Measurements from ENCODE around the gene KLHL8. TPM values are rescaled to one million over a fixed set of nuclear protein-coding genes. Genes with fewer than 3 reads are reported as not detected.

KLHL8 gene
- total RNA-seq, 1 experiment from 2014 or later = 7.5 TPM

- Histone ChIP-seq H3K14ac (ENCODE audit: insufficient read depth, low read length) (no peak overlapping the region), H3K4me2 (ENCODE audit: insufficient read depth, insufficient read length, low read length) (no peak overlapping the region), H3K27ac (ENCODE audit: insufficient read length, low read depth, low read length) (no peak overlapping the region), H3K4me1 (ENCODE audit: insufficient read depth, low read length) (no peaks in the 10 kb centered on the region), H4K20me1 (ENCODE audit: control insufficient read depth, insufficient read depth, insufficient read length) (no peaks in the 10 kb centered on the region), H4K8ac (replicated peaks; ENCODE audit: insufficient read length, low read depth, low read length) (no peak overlapping the region), H3T11ph (ENCODE audit: low read length) (no peak overlapping the region), H3K27me3 (ENCODE audit: insufficient read depth, low read length) (no peaks in the 10 kb centered on the region), H4K5ac (ENCODE audit: insufficient read length, low read depth, low read length) (no peak overlapping the region), H3K9ac (ENCODE audit: extremely low read depth, insufficient read length, low read length) (no peak overlapping the region), H2BK120ac (ENCODE audit: low read depth, low read length, poor library complexity, severe bottlenecking) (no peak overlapping the region), H3K4ac (ENCODE audit: low read depth, low read length) (no peak overlapping the region), H2BK12ac (ENCODE audit: insufficient read length, low read depth, low read length) (no peak overlapping the region), H3K79me1 (ENCODE audit: insufficient read depth, low read depth, low read length, poor library complexity, severe bottlenecking) (no peaks in the 10 kb centered on the region), H3K18ac (ENCODE audit: insufficient read length, low read depth, low read length) (no peak overlapping the region), H3K79me2 (ENCODE audit: insufficient read depth, low read length) (no peaks in the 10 kb centered on the region), H3K23ac (ENCODE audit: insufficient read length, low read depth, low read length) (no peak overlapping the region), H2BK20ac (ENCODE audit: low read depth, low read length, poor library complexity, severe bottlenecking) (no peak overlapping the region), H3K9me3 (ENCODE audit: control insufficient read depth, low read depth, low read length) (no peaks in the 10 kb centered on the region), H2BK5ac (ENCODE audit: insufficient read length, low read length) (no peak overlapping the region), H3K56ac (ENCODE audit: insufficient read length, low read depth, low read length) (no peak overlapping the region), H2AK5ac (ENCODE audit: insufficient read length, low read length) (no peak overlapping the region), H4K91ac (ENCODE audit: insufficient read length, low read depth, low read length) (no peak overlapping the region), H2BK15ac (ENCODE audit: low read depth, low read length) (no peak overlapping the region), H3K23me2 (ENCODE audit: insufficient read length, low read depth, low read length, poor library complexity, severe bottlenecking) (no peaks in the 10 kb centered on the region), H2AFZ (ENCODE audit: low read length) (no peak overlapping the region)
- WGBS (ENCODE audit: extremely low coverage, insufficient read length, low lambda C conversion rate) = no CpG with 5 or more reads among the region's 1 CpG
- no peaks in the 10 kb centered on the region for H3K36me3 Mint-ChIP-seq (ENCODE audit: insufficient read depth in 1 of 3, low read depth in 3 of 3)
- H3K27me3 Mint-ChIP-seq (ENCODE audit: low read depth) = no peaks in the 10 kb centered on the region; the same call in 1 of the 2 replicates
- no peak for DNase-seq
- TF ChIP-seq CTCF (conservative IDR thresholded peaks at IDR 0.05) = no peak
- no peak overlapping the region for H3K27ac Mint-ChIP-seq
- H3K4me3 Mint-ChIP-seq = no peak overlapping the region
- H3K4me1 Mint-ChIP-seq = no peaks in the 10 kb centered on the region
- peaks cover 0 to 5% of the 10 kb centered on the region in 2 experiments; a peak in 1 of 5 replicates for H3K9me3 Mint-ChIP-seq
These were observed 35.3 kb upstream of the KLHL8 start for GRCh38 chr4:87255755-87256154.
